ENCODE data around the gene CEP85L. TPM values are rescaled to one million over a fixed set of nuclear protein-coding genes. Genes with fewer than 3 reads are reported as not detected.

Gene CEP85L
- polyA plus RNA-seq, 1 of the 3 experiments (the other 2 are of a cell fraction) = 1.1 TPM

DNA sequence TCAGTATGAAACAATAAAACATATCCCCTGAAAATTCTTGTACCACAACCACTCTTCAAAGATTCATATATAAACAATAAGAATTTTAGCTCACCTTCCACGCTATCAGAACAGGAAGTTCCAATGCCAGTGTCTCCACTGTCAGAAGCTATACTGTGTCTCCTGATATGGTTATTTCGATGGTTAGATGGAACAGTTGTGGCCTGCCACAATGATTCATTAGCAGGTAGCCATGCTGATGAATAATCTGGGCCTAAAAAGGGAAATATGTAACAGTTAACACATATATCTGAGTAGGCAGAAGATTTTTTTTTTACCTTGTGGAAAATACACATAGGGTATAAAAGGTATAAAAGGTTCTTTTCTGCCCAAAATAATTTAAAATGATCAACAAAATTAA lies 19.0 kb downstream of the CEP85L start:
- H3K9ac ChIP-seq = no peak overlapping the region
- peaks cover 3 to 13% of the 10 kb centered on the region in 2 experiments for H3K36me3 ChIP-seq (replicated peaks in 1 of 2; ENCODE audit: control insufficient read depth in 1 of 2, insufficient read depth in 2 of 2, low read length in 1 of 2)
- TF ChIP-seq FOSL2 (IDR thresholded peaks at IDR 0.05; ENCODE audit: borderline replicate concordance, low read depth) (no peak), SIN3A (IDR thresholded peaks at IDR 0.05; ENCODE audit: borderline replicate concordance, low read depth, low read length) (no peak)
- H3F3A ChIP-seq (replicated peaks; ENCODE audit: insufficient read depth) = no peaks in the 10 kb centered on the region
- no peaks in the 10 kb centered on the region for H3K4me1 ChIP-seq (ENCODE audit: control insufficient read depth in 1 of 2, insufficient read depth in 2 of 2, low read depth in 1 of 2, low read length in 1 of 2)
- no peak overlapping the region for H3K4me3 ChIP-seq (ENCODE audit: low read depth in 2 of 2, low read length in 1 of 2)
- POLR2A ChIA-PET = no interaction called here
- H3K9me2 ChIP-seq = no peaks in the 10 kb centered on the region; the same call in 1 of the 2 replicates
- no peak overlapping the region for H2AFZ ChIP-seq (ENCODE audit: low read depth)
- no peaks in the 10 kb centered on the region for H4K20me1 ChIP-seq (ENCODE audit: insufficient read depth)
- 86% methylated on average over 2 of the region's 2 CpGs for WGBS (ENCODE audit: low lambda C conversion rate)
- no peaks in the 10 kb centered on the region for H3K9me3 ChIP-seq
- CTCF ChIA-PET = interaction anchor here (1.1 to 1.2 kb wide), 2 partner anchors 51 to 348 kb away, joined by 3 to 4 read pairs; no protein-coding TSS in a partner anchor
- no peak overlapping the region for H3K4me2 ChIP-seq
- H3K27ac ChIP-seq (ENCODE audit: low read depth in 2 of 2, low read length in 1 of 2) = no peak overlapping the region
- H3K27me3 ChIP-seq (ENCODE audit: insufficient read depth) = no peaks in the 10 kb centered on the region
- H3K79me2 ChIP-seq (ENCODE audit: insufficient read depth) = peaks cover 59% of the 10 kb centered on the region
- DNase-seq = no peak

GRCh38 chr6:118630923-118631322 lies 20.5 kb downstream of the CEP85L start:
- H3K27me3 ChIP-seq (ENCODE audit: insufficient read depth) = no peaks in the 10 kb centered on the region
- no peak overlapping the region for H3K4me2 ChIP-seq
- H3K4me3 ChIP-seq (ENCODE audit: low read depth in 2 of 2, low read length in 1 of 2) = no peak overlapping the region
- H3K9ac ChIP-seq = no peak overlapping the region
- no peaks in the 10 kb centered on the region for H3K9me3 ChIP-seq
- H3K9me2 ChIP-seq = no peaks in the 10 kb centered on the region; the same call in 1 of the 2 replicates
- no peaks in the 10 kb centered on the region for H3F3A ChIP-seq (replicated peaks; ENCODE audit: insufficient read depth)
- no peak overlapping the region for H3K27ac ChIP-seq (ENCODE audit: low read depth in 2 of 2, low read length in 1 of 2)
- ChIA-PET CTCF (no interaction called here), POLR2A (no interaction called here)
- WGBS (ENCODE audit: low lambda C conversion rate) = 75% methylated on average over 1 of the region's 1 CpG
- no peaks in the 10 kb centered on the region for H3K4me1 ChIP-seq (ENCODE audit: control insufficient read depth in 1 of 2, insufficient read depth in 2 of 2, low read depth in 1 of 2, low read length in 1 of 2)
- H3K36me3 ChIP-seq (replicated peaks in 1 of 2; ENCODE audit: control insufficient read depth in 1 of 2, insufficient read depth in 2 of 2, low read length in 1 of 2) = peaks cover 3 to 15% of the 10 kb centered on the region in 2 experiments
- no peak overlapping the region for H2AFZ ChIP-seq (ENCODE audit: low read depth)
- peaks cover 57% of the 10 kb centered on the region for H3K79me2 ChIP-seq (ENCODE audit: insufficient read depth)
- no peak for DNase-seq
- no peak for TF ChIP-seq CTCF (IDR thresholded peaks at IDR 0.05)
- no peak for TF ChIP-seq GABPA (IDR thresholded peaks at IDR 0.05; ENCODE audit: low read depth)
- TF ChIP-seq MXI1 (IDR thresholded peaks at IDR 0.05; ENCODE audit: low read depth, low read length) = no peak
- no peak for TF ChIP-seq GATA2 (CRISPR knock-in tag; IDR thresholded peaks at IDR 0.05)
- no peak for TF ChIP-seq CHD2 (IDR thresholded peaks at IDR 0.05; ENCODE audit: low read length, partially characterized antibody)
- TF ChIP-seq, protein P1, sequence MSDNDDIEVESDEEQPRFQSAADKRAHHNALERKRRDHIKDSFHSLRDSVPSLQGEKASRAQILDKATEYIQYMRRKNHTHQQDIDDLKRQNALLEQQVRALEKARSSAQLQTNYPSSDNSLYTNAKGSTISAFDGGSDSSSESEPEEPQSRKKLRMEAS (IDR thresholded peaks at IDR 0.05; ENCODE audit: low read depth) = no peak
- no peak for TF ChIP-seq SMC3 (IDR thresholded peaks at IDR 0.05; ENCODE audit: low read depth, low read length)
- TF ChIP-seq, protein P2, sequence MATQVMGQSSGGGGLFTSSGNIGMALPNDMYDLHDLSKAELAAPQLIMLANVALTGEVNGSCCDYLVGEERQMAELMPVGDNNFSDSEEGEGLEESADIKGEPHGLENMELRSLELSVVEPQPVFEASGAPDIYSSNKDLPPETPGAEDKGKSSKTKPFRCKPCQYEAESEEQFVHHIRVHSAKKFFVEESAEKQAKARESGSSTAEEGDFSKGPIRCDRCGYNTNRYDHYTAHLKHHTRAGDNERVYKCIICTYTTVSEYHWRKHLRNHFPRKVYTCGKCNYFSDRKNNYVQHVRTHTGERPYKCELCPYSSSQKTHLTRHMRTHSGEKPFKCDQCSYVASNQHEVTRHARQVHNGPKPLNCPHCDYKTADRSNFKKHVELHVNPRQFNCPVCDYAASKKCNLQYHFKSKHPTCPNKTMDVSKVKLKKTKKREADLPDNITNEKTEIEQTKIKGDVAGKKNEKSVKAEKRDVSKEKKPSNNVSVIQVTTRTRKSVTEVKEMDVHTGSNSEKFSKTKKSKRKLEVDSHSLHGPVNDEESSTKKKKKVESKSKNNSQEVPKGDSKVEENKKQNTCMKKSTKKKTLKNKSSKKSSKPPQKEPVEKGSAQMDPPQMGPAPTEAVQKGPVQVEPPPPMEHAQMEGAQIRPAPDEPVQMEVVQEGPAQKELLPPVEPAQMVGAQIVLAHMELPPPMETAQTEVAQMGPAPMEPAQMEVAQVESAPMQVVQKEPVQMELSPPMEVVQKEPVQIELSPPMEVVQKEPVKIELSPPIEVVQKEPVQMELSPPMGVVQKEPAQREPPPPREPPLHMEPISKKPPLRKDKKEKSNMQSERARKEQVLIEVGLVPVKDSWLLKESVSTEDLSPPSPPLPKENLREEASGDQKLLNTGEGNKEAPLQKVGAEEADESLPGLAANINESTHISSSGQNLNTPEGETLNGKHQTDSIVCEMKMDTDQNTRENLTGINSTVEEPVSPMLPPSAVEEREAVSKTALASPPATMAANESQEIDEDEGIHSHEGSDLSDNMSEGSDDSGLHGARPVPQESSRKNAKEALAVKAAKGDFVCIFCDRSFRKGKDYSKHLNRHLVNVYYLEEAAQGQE (IDR thresholded peaks at IDR 0.05; ENCODE audit: low read depth, low read length) = no peak
- TF ChIP-seq, protein P3, sequence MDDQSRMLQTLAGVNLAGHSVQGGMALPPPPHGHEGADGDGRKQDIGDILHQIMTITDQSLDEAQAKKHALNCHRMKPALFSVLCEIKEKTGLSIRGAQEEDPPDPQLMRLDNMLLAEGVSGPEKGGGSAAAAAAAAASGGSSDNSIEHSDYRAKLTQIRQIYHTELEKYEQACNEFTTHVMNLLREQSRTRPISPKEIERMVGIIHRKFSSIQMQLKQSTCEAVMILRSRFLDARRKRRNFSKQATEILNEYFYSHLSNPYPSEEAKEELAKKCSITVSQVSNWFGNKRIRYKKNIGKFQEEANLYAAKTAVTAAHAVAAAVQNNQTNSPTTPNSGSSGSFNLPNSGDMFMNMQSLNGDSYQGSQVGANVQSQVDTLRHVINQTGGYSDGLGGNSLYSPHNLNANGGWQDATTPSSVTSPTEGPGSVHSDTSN (IDR thresholded peaks at IDR 0.05) = no peak
- no peak for TF ChIP-seq FOSL2 (IDR thresholded peaks at IDR 0.05; ENCODE audit: borderline replicate concordance, low read depth)
- TF ChIP-seq, protein P4, sequence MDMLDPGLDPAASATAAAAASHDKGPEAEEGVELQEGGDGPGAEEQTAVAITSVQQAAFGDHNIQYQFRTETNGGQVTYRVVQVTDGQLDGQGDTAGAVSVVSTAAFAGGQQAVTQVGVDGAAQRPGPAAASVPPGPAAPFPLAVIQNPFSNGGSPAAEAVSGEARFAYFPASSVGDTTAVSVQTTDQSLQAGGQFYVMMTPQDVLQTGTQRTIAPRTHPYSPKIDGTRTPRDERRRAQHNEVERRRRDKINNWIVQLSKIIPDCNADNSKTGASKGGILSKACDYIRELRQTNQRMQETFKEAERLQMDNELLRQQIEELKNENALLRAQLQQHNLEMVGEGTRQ (IDR thresholded peaks at IDR 0.05; ENCODE audit: borderline replicate concordance, low read depth, low read length) = no peak
- TF ChIP-seq POLR2AphosphoS5 (IDR thresholded peaks at IDR 0.05; ENCODE audit: low read depth, low read length) = no peak
- TF ChIP-seq RCOR1 (IDR thresholded peaks at IDR 0.05; ENCODE audit: low read length) = no peak
- no peak for TF ChIP-seq RAD21 (IDR thresholded peaks at IDR 0.05; ENCODE audit: low read length)
- no peak for TF ChIP-seq JUND (IDR thresholded peaks at IDR 0.05)
- TF ChIP-seq NFIC (IDR thresholded peaks at IDR 0.05; ENCODE audit: borderline replicate concordance) = no peak
- no peak for TF ChIP-seq NRF1 (IDR thresholded peaks at IDR 0.05; ENCODE audit: low read depth, low read length)
- TF ChIP-seq TCF12 (IDR thresholded peaks at IDR 0.05) = no peak
- TF ChIP-seq, protein P5, sequence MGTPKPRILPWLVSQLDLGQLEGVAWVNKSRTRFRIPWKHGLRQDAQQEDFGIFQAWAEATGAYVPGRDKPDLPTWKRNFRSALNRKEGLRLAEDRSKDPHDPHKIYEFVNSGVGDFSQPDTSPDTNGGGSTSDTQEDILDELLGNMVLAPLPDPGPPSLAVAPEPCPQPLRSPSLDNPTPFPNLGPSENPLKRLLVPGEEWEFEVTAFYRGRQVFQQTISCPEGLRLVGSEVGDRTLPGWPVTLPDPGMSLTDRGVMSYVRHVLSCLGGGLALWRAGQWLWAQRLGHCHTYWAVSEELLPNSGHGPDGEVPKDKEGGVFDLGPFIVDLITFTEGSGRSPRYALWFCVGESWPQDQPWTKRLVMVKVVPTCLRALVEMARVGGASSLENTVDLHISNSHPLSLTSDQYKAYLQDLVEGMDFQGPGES (IDR thresholded peaks at IDR 0.05; ENCODE audit: low read depth, low read length) = no peak
- no peak for TF ChIP-seq FOXM1 (IDR thresholded peaks at IDR 0.05; ENCODE audit: low read depth)
- no peaks in the 10 kb centered on the region for H4K20me1 ChIP-seq (ENCODE audit: insufficient read depth)

All from SK-N-SH (cell line).